HG03175 (cell line): ENCODE measurements around the gene JAML.
A peak's percentile ranks its signal among the peaks of the same experiment; 100 is the strongest.
"Not testable (repeated sequence)": the region's sequence is repeated elsewhere in the genome, so short reads cannot be mapped to it uniquely, and the experiment has no call there.

Experiments
- ATAC-seq: cut with Tn5 transposase; IDR thresholded peaks from one replicate; pipeline ENCODE4 v1.9.1; 2021; ENCODE audit warnings: mild to moderate bottlenecking, moderate library complexity; ENCODE audit not compliant: unreplicated experiment

Gene JAML

GRCh38 chr11:118199135-118199534, 25.7 kb downstream of the JAML start:
- ATAC-seq = no peak

- no peak for ATAC-seq
These were observed 26.4 kb downstream of the JAML start for GRCh38 chr11:118198370-118198769.

GRCh38 chr11:118194835-118195627, 29.8 kb downstream of the JAML start:
- ATAC-seq = no peak

GRCh38 chr11:118193910-118194566, 30.8 kb downstream of the JAML start:
- no peak for ATAC-seq

GRCh38 chr11:118192817-118193216, 32.0 kb downstream of the JAML start:
- ATAC-seq = not testable (repeated sequence)

- not testable (repeated sequence) for ATAC-seq
These were observed 33.8 kb downstream of the JAML start for GRCh38 chr11:118190942-118191506.

- no peak for ATAC-seq
These were observed 38.3 kb downstream of the JAML start for GRCh38 chr11:118186346-118187107.

GRCh38 chr11:118184784-118185579, 39.8 kb downstream of the JAML start:
- ATAC-seq = no peak

GRCh38 chr11:118183691-118184090, 41.1 kb downstream of the JAML start:
- not testable (repeated sequence) for ATAC-seq

- ATAC-seq = no peak
These were observed 44.5 kb downstream of the JAML start for GRCh38 chr11:118180300-118180703.

- ATAC-seq = no peak
These were observed 48.1 kb downstream of the JAML start for GRCh38 chr11:118176778-118177134.

GRCh38 chr11:118175993-118176777, 48.6 kb downstream of the JAML start, which contains the start of gene SCN2B:
Gene SCN2B (minus strand): TSS chr11:118176639. CDS start chr11:118176431, 208 bp downstream.
- no peak for ATAC-seq

GRCh38 chr11:118175031-118175992, 49.5 kb downstream of the JAML start:
- ATAC-seq = no peak

- ATAC-seq = no peak
These were observed 50.7 kb downstream of the JAML start for GRCh38 chr11:118174006-118174567.

- ATAC-seq = no peak
These were observed 52.5 kb downstream of the JAML start for GRCh38 chr11:118172356-118172755.

- peak; percentile 57 for ATAC-seq
These were observed 53.3 kb downstream of the JAML start for GRCh38 chr11:118171269-118172062.

- ATAC-seq = no peak
These were observed 53.9 kb downstream of the JAML start for GRCh38 chr11:118170882-118171268.
